Endothelial cell of umbilical vein (primary cell): Measurements from ENCODE around the gene ADCY2.

ENCODE experiments used
- CTCF ChIP-seq, 2 donors: IDR thresholded peaks; 1 replicate in 1 of 2; 2 replicates in 1 of 2; pipeline ENCODE4 v1.5.1; 2011; ENCODE audit warnings: low read length in 2 of 2, mild to moderate bottlenecking in 2 of 2, moderate library complexity in 2 of 2, control low read depth in 1 of 2, inconsistent platforms in 1 of 2, low read depth in 1 of 2; ENCODE audit not compliant: insufficient read depth in 1 of 2; ENCODE audit errors: extremely low read depth in 1 of 2
- EZH2 ChIP-seq: IDR thresholded peaks from 2 replicates; pipeline ENCODE4 v1.6.1; 2012; ENCODE audit warnings: borderline replicate concordance, low read depth, mild to moderate bottlenecking, moderate library complexity, low read length, inconsistent platforms; ENCODE audit not compliant: severe bottlenecking
- FOS ChIP-seq: IDR thresholded peaks from 2 replicates; pipeline ENCODE4 v1.6.1; 2011; ENCODE audit warnings: mild to moderate bottlenecking, low read length, moderate library complexity, borderline replicate concordance; ENCODE audit not compliant: insufficient read depth
- JUN ChIP-seq: IDR thresholded peaks from 2 replicates; pipeline ENCODE4 v1.6.1; 2011; ENCODE audit warnings: borderline replicate concordance, low read depth; ENCODE audit not compliant: insufficient read length, insufficient read depth
- MYC ChIP-seq: IDR thresholded peaks from one replicate; pipeline ENCODE4 v1.6.1; 2011; ENCODE audit warnings: mild to moderate bottlenecking, low read depth, low read length
- POLR2A ChIP-seq: IDR thresholded peaks from 2 replicates; pipeline ENCODE4 v1.6.1; 2012; ENCODE audit warnings: low read depth, mild to moderate bottlenecking, control low read depth, low read length

GRCh38 chr5:7714697-7715096, 318.8 kb downstream of the ADCY2 start:
- no peak for TF ChIP-seq CTCF (IDR thresholded peaks at IDR 0.05; ENCODE audit: extremely low read depth in 1 of 2, insufficient read depth in 1 of 2, low read depth in 1 of 2, low read length in 2 of 2)
- no peak for TF ChIP-seq POLR2A
- TF ChIP-seq EZH2, result no peak
- no peak for TF ChIP-seq JUN
- no peak for TF ChIP-seq FOS
- TF ChIP-seq MYC, result no peak
